IMR-90 (cell line): ENCODE results near the gene EGFL7. TPM values are rescaled to one million over a fixed set of nuclear protein-coding genes. Genes with fewer than 3 reads are reported as not detected.

Experiments
- ATAC-seq: fragments of 200-7000 bp; cut with Tn5 transposase; 2 replicates; pipeline ENCODE4 v1.9.1; 2020; ENCODE audit warnings: low read depth, mild to moderate bottlenecking, moderate library complexity
- BruUV-seq: library from RNA; stranded (reverse); fragments of 400-500 nt; replicated peaks from 2 replicates; lab custom pipeline; 2021; lab: Mats Ljungman, UMichigan
- CTCF ChIA-PET: fragments of 300-600 bp; formaldehyde crosslinking; extraction: SDS; loops from one replicate; lab custom pipeline; 2021; ENCODE audit warnings: antibody characterized with exemption; lab: Yijun Ruan, JAX
- POLR2A ChIA-PET: fragments of 300-600 bp; sonication (Branson Sonifier 250); formaldehyde crosslinking; loops from one replicate; lab custom pipeline; 2022; ENCODE audit warnings: antibody characterized with exemption; ENCODE audit not compliant: unreplicated experiment; lab: Charles Lee
- DNase-seq: peaks from one replicate; pipeline ENCODE4 v3.0.0; 2013
- H2AFZ ChIP-seq: replicated peaks from 2 replicates; pipeline ENCODE3; 2013; ENCODE audit warnings: low read length, mild to moderate bottlenecking; ENCODE audit not compliant: poor library complexity
- H2AK5ac ChIP-seq: 2 replicates; pipeline ENCODE4 v1.6.1; 2013; ENCODE audit warnings: low read depth, low read length, inconsistent platforms
- H2AK9ac ChIP-seq: replicated peaks from 2 replicates; pipeline ENCODE3; 2013; ENCODE audit warnings: mild to moderate bottlenecking, low read depth, low read length, moderate library complexity; ENCODE audit not compliant: poor library complexity
- H2BK120ac ChIP-seq: 2 replicates; pipeline ENCODE4 v1.6.1; 2013; ENCODE audit warnings: low read depth, low read length, inconsistent platforms
- H2BK15ac ChIP-seq: 3 replicates; pipeline ENCODE4 v1.6.1; 2013; ENCODE audit warnings: low read depth, low read length, inconsistent platforms
- H2BK20ac ChIP-seq: 2 replicates; pipeline ENCODE4 v1.6.1; 2013; ENCODE audit warnings: low read depth, mild to moderate bottlenecking, inconsistent platforms, low read length, moderate library complexity
- H2BK5ac ChIP-seq: 2 replicates; pipeline ENCODE4 v1.6.1; 2013; ENCODE audit warnings: mild to moderate bottlenecking, low read depth, low read length, inconsistent platforms; ENCODE audit not compliant: poor library complexity, severe bottlenecking
- H3K14ac ChIP-seq: replicated peaks from 2 replicates; pipeline ENCODE4 v1.6.1; 2013; ENCODE audit warnings: low read depth, low read length, inconsistent platforms
- H3K18ac ChIP-seq: 2 replicates; pipeline ENCODE4 v1.6.1; 2013; ENCODE audit warnings: low read depth, low read length, control low read depth
- H3K23ac ChIP-seq: 2 replicates; pipeline ENCODE4 v1.6.1; 2013; ENCODE audit warnings: low read depth, low read length, inconsistent platforms
- H3K27ac ChIP-seq: 2 replicates; pipeline ENCODE4 v1.5.1; 2013; ENCODE audit warnings: mild to moderate bottlenecking, control low read depth, low read length; ENCODE audit not compliant: insufficient read depth
- H3K27me3 ChIP-seq: 2 replicates; pipeline ENCODE4 v1.6.1; 2013; ENCODE audit warnings: low read length; ENCODE audit not compliant: control insufficient read depth, insufficient read depth
- H3K36me3 ChIP-seq: 2 replicates; pipeline ENCODE4 v1.6.1; 2013; ENCODE audit warnings: low read length, mixed read lengths; ENCODE audit not compliant: control insufficient read depth, insufficient read depth
- H3K4ac ChIP-seq: 2 replicates; pipeline ENCODE4 v1.6.1; 2013; ENCODE audit warnings: low read depth, low read length, inconsistent platforms
- H3K4me1 ChIP-seq: 2 replicates; pipeline ENCODE4 v1.6.1; 2013; ENCODE audit warnings: low read length, mixed read lengths; ENCODE audit not compliant: control insufficient read depth, insufficient read depth
- H3K4me2 ChIP-seq: 2 replicates; pipeline ENCODE4 v1.6.1; 2013; ENCODE audit warnings: low read depth, mild to moderate bottlenecking, control low read depth, low read length, moderate library complexity
- H3K4me3 ChIP-seq: 2 replicates; pipeline ENCODE4 v1.5.1; 2013; ENCODE audit warnings: low read depth, mild to moderate bottlenecking, control low read depth, low read length, moderate library complexity; ENCODE audit not compliant: insufficient read depth
- H3K56ac ChIP-seq: 2 replicates; pipeline ENCODE4 v1.6.1; 2013; ENCODE audit warnings: low read length, inconsistent platforms; ENCODE audit not compliant: insufficient read depth; ENCODE audit errors: extremely low read depth
- H3K79me1 ChIP-seq, 2 experiments: 2 replicates each; pipeline ENCODE4 v1.6.1; 2013; ENCODE audit warnings: low read length in 2 of 2, inconsistent platforms in 1 of 2, low read depth in 1 of 2
- H3K9ac ChIP-seq: 2 replicates; pipeline ENCODE4 v1.6.1; 2013; ENCODE audit warnings: low read depth, low read length, control low read depth
- H3K9me1 ChIP-seq: 2 replicates; pipeline ENCODE4 v1.6.1; 2013; ENCODE audit warnings: low read length, inconsistent platforms; ENCODE audit not compliant: insufficient read depth
- H3K9me3 ChIP-seq: 2 replicates; pipeline ENCODE4 v1.6.1; 2013; ENCODE audit warnings: low read length; ENCODE audit not compliant: control insufficient read depth, insufficient read depth
- H4K20me1 ChIP-seq: 2 replicates; pipeline ENCODE4 v1.6.1; 2013; ENCODE audit warnings: low read length, inconsistent platforms; ENCODE audit not compliant: insufficient read depth
- H4K5ac ChIP-seq: 2 replicates; pipeline ENCODE4 v1.6.1; 2013; ENCODE audit warnings: mild to moderate bottlenecking, low read depth, low read length, control low read depth
- H4K8ac ChIP-seq, 2 experiments: 2 replicates each; pipeline ENCODE4 v1.6.1; 2013; ENCODE audit warnings: low read depth in 2 of 2, low read length in 2 of 2, control low read depth in 1 of 2, inconsistent platforms in 1 of 2
- H4K91ac ChIP-seq: 2 replicates; pipeline ENCODE4 v1.6.1; 2013; ENCODE audit warnings: low read depth, low read length, inconsistent platforms; ENCODE audit not compliant: insufficient read depth
- BHLHE40 ChIP-seq: fragments of 150-350 bp; IDR thresholded peaks from 2 replicates; pipeline ENCODE4 v1.6.1; 2016; ENCODE audit warnings: mild to moderate bottlenecking, low read depth, low read length
- CHD1 ChIP-seq: IDR thresholded peaks from 2 replicates; pipeline ENCODE4 v1.6.1; 2012; ENCODE audit warnings: low read depth, low read length, improper control_type of control experiment
- MAFK ChIP-seq: IDR thresholded peaks from 2 replicates; pipeline ENCODE4 v1.6.1; 2012; ENCODE audit warnings: low read depth, low read length, improper control_type of control experiment
- MAZ ChIP-seq: IDR thresholded peaks from 2 replicates; pipeline ENCODE4 v1.6.1; 2012; ENCODE audit warnings: low read depth, mild to moderate bottlenecking, low read length, improper control_type of control experiment, moderate library complexity, borderline replicate concordance
- RAD21 ChIP-seq: IDR thresholded peaks from 2 replicates; pipeline ENCODE4 v1.6.1; 2012; ENCODE audit warnings: low read length, improper control_type of control experiment
- RFX5 ChIP-seq: IDR thresholded peaks from 2 replicates; pipeline ENCODE4 v1.8.0; 2012; ENCODE audit warnings: low read depth, mild to moderate bottlenecking, low read length, moderate library complexity
- WGBS, 2 experiments: methylation state at CpG; one replicate each; pipeline versions ENCODE4 v1.1.5 to v1.1.7; 2013; ENCODE audit warnings: missing lambda C conversion rate in 2 of 2; ENCODE audit not compliant: insufficient read length in 1 of 2; ENCODE audit errors: extremely low coverage in 2 of 2; 5-methylcytosine and 5-hydroxymethylcytosine counted together
- dilution Hi-C: fragments of 300-500 bp; cut with HindIII; formaldehyde crosslinking; loops from one replicate; pipeline ENCODE4 v1.14.3; 2018; ENCODE audit warnings: low sequenced_read_pairs; ENCODE audit not compliant: unreplicated experiment
- in situ Hi-C: fragments of 300-500 bp; cut with MboI; formaldehyde crosslinking; loops from 3 replicates; pipeline ENCODE4 v1.14.3; 2019; ENCODE audit warnings: low sequenced_read_pairs, inconsistent platforms, mixed read lengths
- intact Hi-C: fragments of 100-400 bp; cut with micrococcal nuclease; formaldehyde crosslinking; loops from 2 replicates; pipeline ENCODE4 v1.10.0; 2022
- polyA plus RNA-seq, 3 experiments: library from polyadenylated mRNA; depleted of rRNA; stranded (reverse); fragments of >200 nt; gene quantifications; 2 replicates each; pipeline ENCODE4 v1.2.3, GENCODE V29; 2012; ENCODE audit warnings: low replicate concordance in 1 of 3
- total RNA-seq: library from RNA; depleted of rRNA; stranded (reverse); fragments of >200 nt; gene quantifications from 2 replicates; pipeline ENCODE4 v1.2.3, GENCODE V29; 2012
- TF ChIP-seq, protein P1 (sequence below): fragments of 150-350 bp; IDR thresholded peaks from 2 replicates; pipeline ENCODE4 v1.6.1; 2017; ENCODE audit warnings: mild to moderate bottlenecking, antibody characterized with exemption, low read length, low read depth

EGFL7 gene
- total and polyA plus RNA-seq, 2 of the 4 experiments (the other 2 are of a cell fraction): 2.2 to 10.4 TPM

GRCh38 chr9:136621734-136622093 is 41.0 kb upstream of the EGFL7 start:
- H3K36me3 ChIP-seq: no peaks in the 10 kb centered on the region
- DNase-seq: no peak
- CTCF ChIA-PET: no interaction called here
- BruUV-seq: no TSS peak
- H2BK15ac ChIP-seq: no peak overlapping the region
- no peak overlapping the region for H4K8ac ChIP-seq
- H3K9ac ChIP-seq: no peak overlapping the region
- ATAC-seq: no peak
- no peak overlapping the region for H2BK120ac ChIP-seq
- WGBS, 2 experiments: no CpG with 5 or more reads among the region's 10 CpGs
- no peak overlapping the region for H2BK5ac ChIP-seq
- H3K4me1 ChIP-seq: peaks cover 12% of the 10 kb centered on the region; the same call in 1 of the 2 replicates
- no peak overlapping the region for H2BK20ac ChIP-seq
- H3K18ac ChIP-seq: no peak overlapping the region
- H4K91ac ChIP-seq: no peak overlapping the region
- H2AFZ ChIP-seq: no peak overlapping the region
- POLR2A ChIA-PET: no interaction called here
- dilution Hi-C loops: no loop called here
- intact Hi-C loops: no loop called here
- no peaks in the 10 kb centered on the region for H3K27me3 ChIP-seq
- H2AK9ac ChIP-seq: no peak overlapping the region
- in situ Hi-C loops: no loop called here
- H3K4me3 ChIP-seq: no peak overlapping the region
- H2AK5ac ChIP-seq: peak overlapping the region; percentile 84
- no peaks in the 10 kb centered on the region for H3K9me1 ChIP-seq
- no peak overlapping the region for H4K5ac ChIP-seq
- H3K27ac ChIP-seq: no peak overlapping the region
- H3K9me3 ChIP-seq: no peaks in the 10 kb centered on the region
- H3K79me1 ChIP-seq: no peaks in the 10 kb centered on the region
- no peak overlapping the region for H3K14ac ChIP-seq
- H3K56ac ChIP-seq: no peak overlapping the region
- TF ChIP-seq MAFK: no peak
- TF ChIP-seq RAD21: no peak
- TF ChIP-seq, protein P1, sequence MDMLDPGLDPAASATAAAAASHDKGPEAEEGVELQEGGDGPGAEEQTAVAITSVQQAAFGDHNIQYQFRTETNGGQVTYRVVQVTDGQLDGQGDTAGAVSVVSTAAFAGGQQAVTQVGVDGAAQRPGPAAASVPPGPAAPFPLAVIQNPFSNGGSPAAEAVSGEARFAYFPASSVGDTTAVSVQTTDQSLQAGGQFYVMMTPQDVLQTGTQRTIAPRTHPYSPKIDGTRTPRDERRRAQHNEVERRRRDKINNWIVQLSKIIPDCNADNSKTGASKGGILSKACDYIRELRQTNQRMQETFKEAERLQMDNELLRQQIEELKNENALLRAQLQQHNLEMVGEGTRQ: no peak
- no peak for TF ChIP-seq BHLHE40
- TF ChIP-seq CHD1: no peak
- TF ChIP-seq MAZ: no peak
- TF ChIP-seq RFX5: no peak
- H4K20me1 ChIP-seq: no peaks in the 10 kb centered on the region
- H3K23ac ChIP-seq: no peak overlapping the region
- no peak overlapping the region for H3K4ac ChIP-seq
- no peak overlapping the region for H3K4me2 ChIP-seq
